ENCODE results near the gene TNIK.

- TF ChIP-seq TCF7L2 (IDR thresholded peaks at IDR 0.05; ENCODE audit: low read depth, low read length) = no peak
- TF ChIP-seq, protein P1, sequence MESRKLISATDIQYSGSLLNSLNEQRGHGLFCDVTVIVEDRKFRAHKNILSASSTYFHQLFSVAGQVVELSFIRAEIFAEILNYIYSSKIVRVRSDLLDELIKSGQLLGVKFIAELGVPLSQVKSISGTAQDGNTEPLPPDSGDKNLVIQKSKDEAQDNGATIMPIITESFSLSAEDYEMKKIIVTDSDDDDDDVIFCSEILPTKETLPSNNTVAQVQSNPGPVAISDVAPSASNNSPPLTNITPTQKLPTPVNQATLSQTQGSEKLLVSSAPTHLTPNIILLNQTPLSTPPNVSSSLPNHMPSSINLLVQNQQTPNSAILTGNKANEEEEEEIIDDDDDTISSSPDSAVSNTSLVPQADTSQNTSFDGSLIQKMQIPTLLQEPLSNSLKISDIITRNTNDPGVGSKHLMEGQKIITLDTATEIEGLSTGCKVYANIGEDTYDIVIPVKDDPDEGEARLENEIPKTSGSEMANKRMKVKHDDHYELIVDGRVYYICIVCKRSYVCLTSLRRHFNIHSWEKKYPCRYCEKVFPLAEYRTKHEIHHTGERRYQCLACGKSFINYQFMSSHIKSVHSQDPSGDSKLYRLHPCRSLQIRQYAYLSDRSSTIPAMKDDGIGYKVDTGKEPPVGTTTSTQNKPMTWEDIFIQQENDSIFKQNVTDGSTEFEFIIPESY (CRISPR knock-in tag; IDR thresholded peaks at IDR 0.05) = no peak
- TF ChIP-seq CHCHD3 (CRISPR knock-in tag; IDR thresholded peaks at IDR 0.05) = no peak
- no peak for TF ChIP-seq CREM (IDR thresholded peaks at IDR 0.05)
- no peak for TF ChIP-seq CREM (CRISPR knock-in tag; IDR thresholded peaks at IDR 0.05)
- TF ChIP-seq POLR2A (IDR thresholded peaks at IDR 0.05; ENCODE audit: insufficient read depth in 1 of 2, low read depth in 2 of 2, low read length in 2 of 2) = no peak
- no peak for TF ChIP-seq THRA (CRISPR knock-in tag; IDR thresholded peaks at IDR 0.05; ENCODE audit: borderline replicate concordance)
Observed at GRCh38 chr3:171186817-171187500, 273.2 kb downstream of the TNIK start.

All from HepG2 (cell line).